Stimulated activated CD4-positive, alpha-beta T cell treated with anti-CD3 and anti-CD28 coated beads, Interleukin-1b, Interleukin-23, amount 100 ng/mL, for 1 hour (primary cell): ENCODE data around the gene VAPB.

Source experiments
- DNase-seq, 2 donors: peaks; one replicate each; pipeline ENCODE4 v3.0.0-alpha.2; 2020; ENCODE audit warnings: low read depth in 2 of 2

VAPB gene

DNA sequence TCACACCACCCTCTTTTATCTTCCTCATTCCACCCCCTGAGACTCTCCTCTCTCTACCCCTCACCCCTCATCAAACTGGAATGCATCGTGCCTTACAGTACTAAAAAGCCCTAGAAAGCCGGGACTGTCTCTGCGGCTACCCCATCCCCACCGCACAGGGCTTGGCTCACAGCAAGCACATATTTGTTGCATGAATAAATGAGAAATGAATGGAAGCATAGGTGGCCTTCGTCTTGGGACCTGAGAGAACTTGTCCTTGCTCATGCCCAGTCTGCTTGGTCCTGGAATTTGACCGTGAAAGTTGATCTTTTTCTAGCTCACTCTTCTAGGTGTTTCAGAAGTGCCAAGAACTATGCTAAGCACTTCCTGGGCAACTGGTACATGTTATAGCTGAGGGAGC, 72.9 kb downstream of the VAPB start:
- no peak for DNase-seq

DNA sequence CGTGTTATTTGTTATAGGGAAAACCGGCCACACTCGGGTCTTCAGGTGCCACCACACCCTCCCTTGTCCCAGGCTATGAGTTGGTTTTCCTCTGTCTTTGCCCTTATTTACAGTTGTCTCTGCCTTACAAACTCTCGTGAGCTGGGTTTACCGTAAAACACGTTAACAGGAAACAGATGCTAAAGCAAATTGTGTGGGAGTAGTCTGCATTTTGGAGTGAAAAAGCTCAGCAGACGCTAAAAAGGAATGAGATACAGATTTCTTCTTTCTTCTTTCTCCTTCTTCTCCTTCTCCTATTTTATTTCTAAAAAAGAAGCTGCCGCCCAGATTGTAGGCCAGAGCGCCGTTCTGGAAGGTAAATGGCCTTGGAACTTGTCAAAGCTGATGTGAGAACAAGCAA, 74.2 kb downstream of the VAPB start:
- no peak for DNase-seq

DNA sequence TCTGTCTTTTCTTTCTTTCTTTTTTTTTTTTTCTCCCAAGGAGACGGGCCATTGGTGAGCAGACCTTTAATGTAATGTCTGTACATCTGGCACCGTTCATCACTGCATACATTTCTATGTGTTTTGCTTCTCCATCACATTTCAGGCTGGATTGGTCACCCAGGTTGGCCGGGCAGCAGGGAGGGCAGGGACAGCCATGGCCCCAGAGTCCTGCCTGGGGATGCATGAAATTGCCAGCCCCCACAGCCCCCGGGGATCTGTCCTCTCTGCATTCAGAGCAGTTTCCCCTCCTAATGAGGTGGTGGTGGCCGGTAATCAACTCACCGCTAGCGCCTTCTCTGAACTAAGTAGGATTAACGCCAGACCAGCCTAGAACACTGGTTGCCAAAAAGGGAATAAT, 75.8 kb downstream of the VAPB start:
- no peak for DNase-seq

DNA sequence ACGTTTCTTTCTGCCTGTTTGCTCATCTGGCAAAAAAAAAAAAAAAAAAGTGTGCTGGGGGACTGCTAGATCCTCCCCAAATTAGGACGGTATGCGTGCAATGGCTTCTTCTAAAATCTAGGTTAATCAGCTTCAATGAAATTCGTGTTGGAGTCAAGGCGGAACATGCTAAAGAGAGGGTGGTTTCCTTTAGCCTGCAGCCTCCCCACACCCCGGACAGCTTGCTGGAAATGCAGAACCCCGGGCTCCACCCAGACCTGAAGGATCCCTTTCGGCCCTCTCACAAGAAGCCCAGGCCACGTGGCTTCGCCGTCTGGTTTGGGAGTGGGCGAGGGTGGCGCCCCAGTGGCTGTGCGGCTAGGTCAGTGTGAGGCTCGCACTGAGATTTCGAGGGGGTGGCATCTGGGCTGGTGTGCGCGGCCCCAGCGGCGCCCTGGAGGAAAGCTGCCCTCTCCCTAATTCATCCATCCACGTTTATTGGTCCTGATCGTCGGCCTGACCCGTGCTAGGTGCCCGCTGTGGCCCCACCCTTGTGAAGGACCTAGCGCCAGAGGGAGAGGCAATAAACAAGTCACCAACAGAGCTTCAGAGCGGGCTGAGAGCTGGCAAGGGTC, 77.2 kb downstream of the VAPB start:
- DNase-seq: no peak

DNA sequence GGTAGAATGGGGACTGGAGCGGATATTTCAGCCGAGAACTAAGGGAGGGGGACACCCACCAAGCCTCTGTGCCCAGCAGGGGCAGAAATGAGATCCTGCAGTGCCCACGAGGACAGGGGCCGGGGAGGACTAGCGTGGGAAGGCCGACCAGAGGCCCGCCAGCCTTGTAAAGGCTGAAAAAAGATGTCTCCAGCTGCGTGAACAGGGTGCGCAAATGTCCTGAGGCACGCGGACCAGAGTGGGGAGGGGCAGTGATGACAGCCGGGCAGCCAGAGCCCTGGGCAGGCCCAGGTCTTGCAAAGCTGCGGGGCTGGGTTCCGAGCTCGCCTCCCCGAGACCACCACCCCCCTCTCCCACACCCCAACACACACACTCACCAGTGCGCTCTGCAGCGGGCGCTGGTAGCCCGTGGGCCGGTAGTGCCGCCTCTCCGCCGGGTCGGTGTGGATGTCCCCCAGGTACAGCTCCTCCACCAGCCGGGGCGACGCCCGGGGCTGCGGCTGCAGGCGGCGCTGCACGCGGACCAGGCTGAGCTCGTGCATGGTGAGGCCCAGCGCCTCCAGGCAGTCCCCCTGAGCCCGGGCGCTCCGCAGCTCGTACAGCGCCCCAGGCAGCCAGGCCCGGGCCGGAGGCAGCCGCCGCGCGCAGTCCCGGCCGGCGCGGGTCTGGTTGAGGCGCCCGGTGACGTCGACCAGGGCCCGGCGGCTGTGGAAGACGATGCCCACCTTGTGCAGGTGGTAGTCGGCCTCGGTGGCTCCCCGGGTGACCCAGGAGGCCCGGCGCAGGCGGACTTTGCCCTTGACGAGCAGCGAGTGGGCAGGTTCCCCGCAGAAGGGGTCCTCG, 77.9 kb downstream of the VAPB start:
- no peak for DNase-seq

DNA sequence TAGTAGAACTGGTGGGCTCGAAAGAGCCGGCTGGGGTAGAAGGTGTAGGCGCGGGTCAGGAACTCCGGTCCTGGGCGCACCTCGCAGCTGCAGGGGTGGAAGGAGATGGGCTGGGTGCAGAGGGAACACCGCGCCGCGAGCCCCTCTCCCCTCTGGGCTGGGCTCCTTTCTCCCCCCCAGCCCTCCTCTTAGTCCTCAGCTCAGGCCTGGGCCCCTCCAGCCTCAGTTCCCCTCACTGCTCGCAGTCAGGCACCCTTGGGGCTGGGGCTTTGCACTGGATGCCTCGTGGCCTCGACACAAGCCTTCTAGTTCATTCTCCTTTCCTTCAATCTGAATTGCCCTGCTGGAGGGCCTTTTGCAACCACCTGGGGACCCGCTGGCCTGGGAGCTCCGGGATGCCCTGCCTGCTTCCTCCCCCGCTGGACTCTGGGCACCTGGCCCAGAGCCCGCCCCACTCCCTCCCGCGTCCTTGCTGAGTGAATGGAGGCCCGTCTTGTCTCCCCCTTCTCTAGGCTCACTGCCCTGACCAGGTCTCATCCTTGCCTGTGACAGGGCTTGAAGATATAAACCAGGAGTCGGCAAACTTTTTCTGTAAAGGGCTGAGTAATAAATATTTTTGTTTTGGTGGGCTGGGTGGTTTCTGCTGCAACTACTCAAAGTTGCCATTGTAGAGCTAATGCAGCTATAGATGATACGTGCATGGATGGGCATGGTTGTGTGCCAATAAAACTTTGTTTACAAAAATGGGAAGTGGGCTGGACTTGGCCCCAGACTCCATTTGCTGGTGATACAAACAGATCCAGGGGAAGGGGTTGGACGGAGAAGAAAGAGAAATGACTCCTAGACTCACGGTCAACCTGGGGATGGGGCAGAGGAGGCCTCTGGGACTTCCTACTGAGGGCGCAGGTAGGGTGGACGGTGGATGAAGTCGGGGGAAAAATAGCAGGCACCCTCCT, 78.8 kb downstream of the VAPB start:
- DNase-seq: no peak

DNA sequence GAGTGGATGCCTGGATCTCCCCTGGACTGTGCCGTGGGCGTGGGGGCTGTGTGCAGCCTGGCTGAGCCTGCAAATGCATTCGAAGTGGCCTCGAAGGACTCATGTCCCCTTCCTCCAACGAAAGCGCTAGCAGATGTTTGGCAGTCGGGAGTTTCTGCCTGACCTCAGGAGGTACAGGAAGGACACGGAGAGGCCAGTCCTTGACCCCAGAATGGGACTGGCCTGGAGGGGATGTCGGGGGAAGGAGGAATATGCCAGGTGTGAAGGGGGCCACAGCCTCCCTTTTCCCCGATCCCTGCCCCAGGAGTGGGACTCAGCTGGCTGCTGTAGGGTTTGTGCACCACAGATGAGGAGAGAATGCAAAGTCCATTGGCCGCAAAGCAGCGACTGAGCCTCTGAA, 80.6 kb downstream of the VAPB start:
- no peak for DNase-seq

DNA sequence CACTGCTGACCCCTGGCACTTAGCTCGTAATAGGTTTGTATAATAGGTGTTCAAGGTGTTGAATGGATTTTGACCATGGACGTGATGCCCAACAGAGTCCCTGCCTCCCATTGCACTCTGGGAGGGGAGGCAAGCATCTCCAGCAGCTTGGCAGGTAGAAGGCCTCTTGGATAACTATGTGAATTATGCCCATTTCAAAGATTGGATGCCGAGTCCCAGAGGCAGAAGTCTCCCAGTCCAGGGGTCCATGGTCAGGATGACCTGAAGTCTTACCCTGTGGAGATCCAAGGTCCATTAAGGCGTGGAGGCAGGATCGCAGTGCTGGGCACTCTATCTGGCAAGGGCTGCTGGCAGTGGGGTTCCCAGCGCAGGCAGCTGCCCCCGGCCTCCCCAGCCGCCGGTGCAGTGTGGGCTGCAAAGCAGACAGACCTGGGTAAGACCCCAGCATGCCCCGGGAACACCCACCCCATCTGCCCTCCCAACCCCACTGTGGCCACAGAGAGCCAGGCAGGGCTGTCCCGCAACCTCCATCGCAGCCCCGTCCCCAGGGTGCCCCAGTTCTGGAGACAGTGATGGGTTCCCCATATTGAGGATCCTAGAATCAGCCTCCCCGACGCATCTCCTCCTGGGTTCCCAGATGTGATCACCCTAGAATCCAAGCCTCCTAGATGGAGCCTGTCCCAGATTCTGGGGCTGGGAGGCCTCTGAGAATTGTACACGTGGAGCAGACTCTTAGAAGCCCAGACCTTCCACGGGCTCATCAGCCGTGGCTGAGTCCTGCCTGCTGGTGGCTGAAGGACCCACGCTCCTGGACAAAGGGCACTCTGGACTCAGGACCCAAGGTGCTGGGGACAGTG, 81.5 kb downstream of the VAPB start:
- no peak for DNase-seq

DNA sequence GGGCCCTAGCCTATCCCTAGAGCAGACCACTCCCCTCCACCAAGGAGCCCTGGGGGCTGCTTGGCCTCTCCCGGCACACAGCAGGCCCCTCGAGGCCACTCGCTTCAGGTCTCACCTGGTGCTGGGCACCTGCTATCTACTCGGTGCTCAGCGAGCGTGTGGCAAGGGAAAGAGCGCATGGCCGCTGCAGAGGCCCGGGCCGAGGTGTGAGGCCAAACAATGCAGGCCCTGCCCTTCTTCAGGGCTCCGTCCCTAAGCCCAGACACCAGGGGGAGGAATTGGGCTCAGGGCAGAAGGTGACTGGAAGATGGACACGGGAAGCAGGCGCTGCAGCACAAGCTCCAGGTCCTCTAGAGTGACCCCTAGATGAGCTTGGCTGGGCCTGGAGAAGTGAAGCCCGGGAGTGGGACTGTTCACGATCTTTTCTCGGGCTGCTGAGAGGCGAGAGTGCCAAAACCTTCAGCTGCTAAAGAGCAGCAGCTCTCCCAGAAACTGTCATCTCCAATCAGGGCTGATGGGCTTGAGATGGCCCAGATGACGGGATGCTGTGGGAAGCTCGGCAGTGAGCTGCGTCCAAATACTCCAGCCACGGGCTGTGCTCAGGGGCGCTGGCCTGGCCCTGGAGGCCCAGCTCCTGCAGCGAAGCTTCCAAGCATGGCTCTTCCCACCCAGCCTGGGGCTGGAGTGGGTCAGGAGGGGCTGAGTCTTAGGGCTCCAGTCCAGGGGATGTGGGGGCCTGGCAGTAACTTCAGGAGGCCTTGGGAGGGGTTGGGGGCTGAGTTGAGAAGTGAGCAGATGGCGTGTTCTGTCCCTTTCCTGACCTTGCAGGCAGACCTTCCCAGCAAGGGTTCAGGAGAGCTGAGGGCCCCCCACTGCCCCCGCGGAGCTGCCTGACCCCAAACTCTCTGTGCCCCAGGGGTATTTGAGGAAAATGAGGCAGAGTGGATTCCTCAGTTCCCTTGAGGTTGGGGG, 82.5 kb downstream of the VAPB start:
- DNase-seq: no peak

DNA sequence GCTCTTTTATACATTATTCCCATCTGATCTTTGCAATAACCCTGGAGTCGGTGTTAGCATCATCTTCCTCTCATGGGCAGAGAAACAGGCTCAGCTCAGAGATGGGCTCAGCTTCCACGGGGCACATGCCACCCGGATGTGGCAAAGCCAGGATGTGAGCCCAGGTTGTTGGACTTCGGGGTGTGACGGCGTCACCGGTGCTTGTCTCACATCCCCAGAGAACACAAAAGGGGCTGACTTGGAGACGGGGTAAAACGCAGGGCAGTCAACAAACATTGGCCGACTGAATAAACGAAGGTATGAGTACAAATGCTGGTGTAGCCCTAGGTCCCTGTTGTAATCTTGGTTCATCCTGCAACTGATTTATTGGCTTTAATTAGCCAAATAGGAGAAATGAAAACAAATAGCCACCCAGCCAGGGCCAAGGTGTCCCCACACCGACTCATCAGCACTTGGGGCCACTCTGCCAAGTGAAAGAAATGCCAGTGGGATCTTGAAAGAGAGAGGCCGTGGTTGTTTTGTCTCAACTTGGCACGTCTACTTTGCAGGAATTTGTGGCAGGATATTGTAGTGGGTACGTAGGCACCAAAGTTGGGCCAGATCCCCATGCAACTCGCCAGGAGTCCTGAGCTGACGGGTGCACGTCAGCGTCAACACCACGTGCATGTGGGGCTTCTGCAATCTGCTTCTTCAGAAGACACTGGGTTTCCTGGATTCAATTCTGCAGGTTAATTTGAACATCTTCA, 83.4 kb downstream of the VAPB start:
- no peak for DNase-seq

DNA sequence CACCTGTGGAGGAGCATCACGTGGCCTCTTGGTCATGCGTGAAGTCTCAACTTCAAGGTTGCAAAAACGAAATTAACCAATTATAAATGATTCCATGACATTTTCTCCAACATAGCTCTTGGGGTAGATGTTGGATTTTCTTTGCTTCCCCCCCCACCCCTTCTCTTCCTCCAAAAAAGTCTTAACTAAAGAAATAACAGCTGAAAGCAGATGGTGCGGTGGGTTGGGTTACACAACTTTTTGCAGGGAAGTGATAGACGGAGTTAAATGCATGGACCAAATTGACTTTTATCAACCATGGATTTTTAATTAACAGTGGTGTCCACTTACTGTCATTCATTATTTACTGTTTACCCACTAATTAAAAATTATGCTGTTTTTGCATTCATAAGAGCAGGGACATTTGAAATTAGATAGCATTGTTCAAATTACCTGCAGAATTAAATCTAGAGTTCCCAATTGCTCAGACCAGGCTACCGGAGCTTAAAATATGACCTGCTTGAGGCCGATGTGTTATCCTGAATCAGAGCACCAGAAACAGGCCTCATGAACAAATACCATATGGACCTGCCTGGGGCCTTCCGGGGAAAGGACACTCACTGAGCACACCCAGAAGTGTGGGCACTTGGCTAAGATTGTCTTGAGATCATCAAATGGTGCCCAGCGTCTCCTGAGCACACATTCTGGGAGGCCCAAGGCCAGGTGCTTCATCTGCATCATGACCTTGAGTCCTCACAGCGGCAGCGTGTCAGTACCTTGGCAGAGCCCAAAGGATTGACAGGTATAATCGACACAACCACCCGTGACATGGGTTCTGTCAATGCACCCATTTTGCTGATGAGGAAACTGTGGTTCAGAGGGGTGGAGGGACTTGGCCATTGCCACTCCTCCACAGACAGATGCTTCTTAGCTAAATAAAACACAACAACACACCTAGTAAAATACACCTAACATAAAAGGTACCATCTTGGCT, 84.7 kb downstream of the VAPB start:
- no peak for DNase-seq

DNA sequence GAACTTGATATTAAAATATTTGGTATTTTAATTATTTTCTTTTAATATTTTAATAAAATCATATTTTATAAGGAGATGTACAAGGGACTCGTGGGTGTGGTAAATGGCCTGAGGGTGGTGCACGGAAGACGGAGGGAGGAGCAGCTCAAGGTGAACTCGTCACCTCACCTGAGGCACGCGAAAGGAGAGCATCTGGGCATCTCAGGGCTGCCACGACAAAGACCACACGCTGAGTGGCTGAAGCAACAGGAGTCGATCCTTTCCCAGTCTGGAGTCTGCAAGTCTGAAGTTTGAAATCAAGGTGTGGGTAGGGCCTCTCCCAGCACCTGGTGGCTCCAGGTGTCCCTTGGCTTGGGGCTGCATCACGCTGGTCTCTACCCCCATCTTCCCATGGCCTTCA, 86.4 kb downstream of the VAPB start:
- no peak for DNase-seq

DNA sequence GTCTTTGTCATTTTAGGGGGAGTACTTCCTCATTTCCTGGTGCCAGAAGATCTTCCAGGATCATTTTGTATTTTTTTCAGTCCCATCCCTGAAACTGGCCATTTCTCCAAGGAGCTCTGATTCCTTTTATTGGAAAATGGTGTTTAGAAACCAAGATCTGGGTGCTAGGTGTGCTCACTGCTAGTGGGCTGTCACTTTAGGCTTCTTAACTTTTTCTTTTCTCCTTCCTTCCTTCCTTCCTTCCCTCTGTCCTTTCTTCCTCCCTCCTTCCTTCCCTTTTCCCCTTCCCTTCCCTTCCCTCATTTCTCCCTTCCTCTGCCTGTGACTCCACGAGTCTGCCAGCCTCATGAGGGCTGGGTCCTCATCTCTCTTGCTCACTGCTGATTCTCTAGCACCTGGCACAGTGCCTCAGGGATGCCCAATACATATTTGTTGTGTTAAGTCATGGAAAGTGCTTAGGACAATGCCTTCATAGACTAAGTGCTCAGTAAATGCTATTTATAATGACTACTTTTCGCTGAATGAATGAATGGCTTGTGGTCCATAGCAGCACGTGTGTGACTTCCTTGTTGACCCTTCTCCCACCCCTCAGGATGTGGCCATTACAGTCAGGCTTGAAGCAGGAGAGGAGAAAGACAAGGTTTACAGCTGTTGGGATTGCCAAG, 89.2 kb downstream of the VAPB start:
- no peak for DNase-seq

DNA sequence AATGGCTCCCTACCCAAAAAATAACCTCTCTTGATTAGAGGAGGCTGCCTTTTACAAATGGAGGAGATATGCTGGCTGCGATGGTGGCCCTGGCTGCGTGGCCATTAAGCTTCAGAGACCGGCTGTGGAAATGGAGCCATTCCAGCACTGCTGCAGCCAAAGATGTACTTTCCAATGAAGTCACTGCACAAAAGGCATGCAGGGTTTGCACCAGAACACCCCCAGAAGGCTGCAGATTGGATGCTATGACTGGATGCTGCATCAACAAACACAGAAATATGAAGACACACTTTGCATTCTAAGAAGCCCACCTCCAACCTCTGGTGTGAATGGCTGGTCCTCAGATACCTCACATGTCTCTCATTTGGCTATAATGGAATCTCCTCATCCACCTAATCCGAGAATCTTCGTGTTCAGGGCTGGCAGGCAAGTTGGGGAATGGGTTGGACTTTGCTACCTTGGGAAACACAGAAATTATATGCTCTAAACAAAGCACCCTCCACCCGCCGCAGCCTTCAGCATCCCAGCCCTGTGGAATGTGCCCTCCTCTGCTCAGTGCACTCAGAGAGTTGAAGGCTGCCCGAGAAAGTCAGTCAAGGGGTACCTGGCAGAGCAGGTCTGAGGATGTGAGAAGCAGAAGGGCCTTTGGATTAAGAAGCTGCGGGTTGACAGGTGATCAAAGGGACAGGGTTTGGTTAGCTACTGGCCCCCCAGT, 90.9 kb downstream of the VAPB start:
- no peak for DNase-seq

DNA sequence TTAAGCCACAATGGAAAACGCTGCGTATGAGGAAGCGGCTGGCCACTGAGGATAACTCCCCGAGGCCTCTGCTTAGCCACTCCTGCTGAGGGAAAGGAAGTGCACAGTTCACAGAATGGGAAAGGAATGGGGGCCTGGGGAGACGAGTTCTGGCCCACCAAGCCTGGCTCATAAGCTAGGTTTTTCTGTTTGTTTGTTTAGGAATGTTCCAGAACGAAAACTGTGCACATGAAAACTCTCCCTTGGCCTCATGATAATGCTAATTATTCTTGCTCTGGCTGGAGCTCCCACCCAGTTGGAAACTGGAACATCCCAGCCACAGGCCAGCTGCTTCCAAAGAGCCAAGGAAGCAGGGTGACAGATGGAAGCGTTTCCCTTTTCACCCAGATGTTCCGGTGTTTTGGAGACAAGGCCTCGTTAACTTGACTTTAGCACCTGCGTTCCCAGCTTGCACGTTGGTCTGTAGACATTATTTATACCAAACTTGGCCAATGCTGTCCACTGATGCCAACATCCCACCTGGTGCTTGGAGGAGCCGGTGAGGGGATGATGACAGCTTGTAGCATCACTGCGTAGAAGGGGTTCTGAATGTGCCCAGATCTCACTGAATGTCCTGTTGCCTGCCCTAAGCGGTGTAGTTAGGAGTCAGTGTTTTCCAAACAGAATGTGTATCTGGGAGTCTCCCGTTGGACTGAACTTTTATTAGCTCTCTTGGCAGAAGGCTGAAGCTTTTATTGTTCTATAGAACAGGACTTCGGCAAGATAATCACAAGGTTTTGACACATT, 91.7 kb downstream of the VAPB start:
- DNase-seq: no peak

DNA sequence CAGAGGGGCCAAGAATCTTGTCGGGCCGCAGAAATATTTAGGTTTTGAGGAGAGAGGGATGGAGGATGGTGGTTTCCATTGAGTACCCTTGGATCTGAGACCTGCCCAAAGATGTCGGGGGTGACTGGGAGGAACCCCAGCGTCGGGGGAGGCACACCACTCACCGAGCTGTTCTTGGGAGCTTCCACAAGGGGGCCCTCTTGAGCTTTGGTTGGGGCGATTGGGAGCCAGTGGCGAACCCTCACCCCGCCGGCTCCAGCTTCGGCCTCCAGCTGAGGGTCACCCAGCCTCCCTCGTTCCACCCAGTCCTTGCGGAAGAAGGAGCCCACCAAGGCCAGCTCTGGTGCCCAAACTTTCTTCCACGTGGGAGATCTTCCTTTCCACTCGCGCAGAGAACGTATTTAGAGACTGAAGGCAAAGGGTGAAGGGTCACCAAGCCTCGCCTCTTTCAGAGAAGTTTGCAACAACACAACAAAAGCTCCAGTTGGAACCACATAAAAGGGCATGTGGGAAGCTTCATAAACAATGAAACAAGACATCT, 92.5 kb downstream of the VAPB start:
- peak; percentile 31 to 32 for DNase-seq
